LNCaP clone FGC (cell line): Measurements from ENCODE around the gene SLAMF9.

ENCODE experiments used
- DNase-seq: peaks from one replicate; pipeline ENCODE4 v3.0.0-alpha.2; 2011; ENCODE audit warnings: low read depth
- H3K4me3 ChIP-seq: 2 replicates; pipeline ENCODE4 v1.5.1; 2011; ENCODE audit warnings: mild to moderate bottlenecking, low read depth, low read length, control low read depth
- TF ChIP-seq, protein P1 (sequence below): IDR thresholded peaks from 2 replicates; pipeline ENCODE4 v1.5.1; 2012; ENCODE audit warnings: mild to moderate bottlenecking; ENCODE audit not compliant: control insufficient read depth, insufficient read depth; ENCODE audit errors: extremely low read depth

SLAMF9 gene

DNA sequence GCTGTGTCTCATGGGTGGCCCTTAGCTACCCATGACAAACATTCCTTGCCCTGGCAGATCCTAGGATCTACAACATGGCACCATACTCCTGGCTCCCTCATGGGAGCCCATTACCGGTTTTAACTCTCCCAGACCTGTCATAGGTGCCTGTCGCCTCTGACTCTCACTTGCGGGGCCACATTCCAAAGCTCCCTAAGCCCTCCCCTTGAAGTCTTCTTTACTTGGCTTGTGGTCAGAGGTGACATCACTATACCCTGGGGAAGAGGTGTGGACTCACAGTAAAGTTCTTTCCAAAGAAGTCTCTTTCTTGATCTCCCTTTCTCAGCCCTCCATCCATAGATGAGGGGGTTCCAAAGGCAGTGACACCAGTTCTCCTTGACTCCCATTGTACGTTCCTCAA, 5.4 kb upstream of the SLAMF9 start:
- H3K4me3 ChIP-seq, result no peak overlapping the region
- no peak for DNase-seq
- TF ChIP-seq, protein P1, sequence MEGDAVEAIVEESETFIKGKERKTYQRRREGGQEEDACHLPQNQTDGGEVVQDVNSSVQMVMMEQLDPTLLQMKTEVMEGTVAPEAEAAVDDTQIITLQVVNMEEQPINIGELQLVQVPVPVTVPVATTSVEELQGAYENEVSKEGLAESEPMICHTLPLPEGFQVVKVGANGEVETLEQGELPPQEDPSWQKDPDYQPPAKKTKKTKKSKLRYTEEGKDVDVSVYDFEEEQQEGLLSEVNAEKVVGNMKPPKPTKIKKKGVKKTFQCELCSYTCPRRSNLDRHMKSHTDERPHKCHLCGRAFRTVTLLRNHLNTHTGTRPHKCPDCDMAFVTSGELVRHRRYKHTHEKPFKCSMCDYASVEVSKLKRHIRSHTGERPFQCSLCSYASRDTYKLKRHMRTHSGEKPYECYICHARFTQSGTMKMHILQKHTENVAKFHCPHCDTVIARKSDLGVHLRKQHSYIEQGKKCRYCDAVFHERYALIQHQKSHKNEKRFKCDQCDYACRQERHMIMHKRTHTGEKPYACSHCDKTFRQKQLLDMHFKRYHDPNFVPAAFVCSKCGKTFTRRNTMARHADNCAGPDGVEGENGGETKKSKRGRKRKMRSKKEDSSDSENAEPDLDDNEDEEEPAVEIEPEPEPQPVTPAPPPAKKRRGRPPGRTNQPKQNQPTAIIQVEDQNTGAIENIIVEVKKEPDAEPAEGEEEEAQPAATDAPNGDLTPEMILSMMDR, result no peak

DNA sequence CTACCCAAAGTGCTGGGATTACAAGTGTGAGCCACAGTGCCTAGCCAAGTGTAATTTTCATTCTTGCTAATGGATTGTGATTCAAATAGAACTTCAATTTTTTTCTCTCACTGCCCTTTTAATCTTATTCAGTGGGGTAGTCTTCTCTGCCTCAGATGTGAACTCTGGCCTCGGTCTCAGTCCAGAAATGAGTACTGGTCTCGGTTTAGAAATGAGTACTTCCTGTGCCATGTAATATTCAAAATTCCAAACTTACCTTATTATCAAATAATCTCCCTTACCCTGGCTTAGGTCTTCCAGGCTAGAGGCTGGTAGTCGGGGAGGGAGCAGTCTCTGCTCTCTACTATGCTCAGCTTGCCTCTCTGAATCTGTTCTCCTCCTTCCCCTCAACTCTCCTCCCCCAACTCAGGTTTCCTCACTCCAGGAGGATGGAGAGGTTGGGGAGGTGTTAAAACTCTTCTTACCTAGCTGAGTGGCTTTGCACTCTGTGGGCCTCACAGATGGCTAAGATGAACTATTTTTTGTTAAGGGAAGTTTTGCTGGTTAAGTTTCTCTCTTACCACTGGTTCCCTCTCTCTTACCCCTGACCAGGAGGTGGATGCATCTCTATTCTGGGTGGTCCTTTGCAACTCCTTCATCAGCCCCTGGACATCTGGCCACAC, 4.8 kb upstream of the SLAMF9 start:
- DNase-seq, result no peak
- TF ChIP-seq, protein P1, result no peak
- H3K4me3 ChIP-seq, result no peak overlapping the region

DNA sequence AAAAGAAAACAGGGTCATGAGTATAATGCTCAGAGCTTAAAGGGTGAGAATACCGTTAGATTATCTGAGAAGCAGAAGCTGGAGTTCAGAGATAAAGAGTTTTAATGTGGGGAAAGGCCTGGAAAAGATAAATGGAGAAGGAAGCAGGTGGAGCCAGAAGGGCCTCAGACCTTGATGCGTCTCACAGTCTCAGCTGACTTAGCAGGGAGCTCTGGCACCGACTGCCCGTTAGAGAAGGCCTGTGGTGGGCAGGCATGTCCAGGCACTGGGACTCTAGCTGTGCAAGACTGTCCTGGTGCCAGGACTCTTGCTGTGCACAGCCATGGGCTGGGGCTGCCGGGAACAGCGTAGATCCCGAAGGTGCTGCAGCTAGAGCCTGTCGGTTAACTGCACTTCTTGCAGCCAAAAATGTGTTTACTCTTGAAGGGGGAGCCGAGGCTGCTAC, 3.8 kb upstream of the SLAMF9 start:
- TF ChIP-seq, protein P1, result no peak
- H3K4me3 ChIP-seq, result no peak overlapping the region
- DNase-seq, result no peak

DNA sequence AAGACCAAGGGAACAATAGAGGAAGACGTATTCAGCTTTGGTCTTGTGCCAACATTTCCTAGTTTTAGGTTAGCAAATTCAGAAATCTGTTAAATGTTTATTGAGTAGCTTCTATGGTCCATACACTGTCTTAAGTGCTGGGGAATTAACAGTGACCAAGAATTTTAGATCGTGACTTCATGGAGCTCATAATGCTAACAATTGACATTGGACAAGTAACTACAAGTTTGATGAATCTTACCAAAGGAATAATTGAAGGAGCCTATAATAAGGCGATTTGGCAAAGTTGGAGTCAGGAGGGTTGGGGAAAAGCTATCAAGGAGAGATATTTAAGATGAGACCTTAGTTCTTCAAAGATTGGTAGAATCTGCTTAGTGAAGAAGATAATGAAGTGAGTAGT, 1.4 kb upstream of the SLAMF9 start:
- TF ChIP-seq, protein P1, result no peak
- DNase-seq, result no peak
- no peak overlapping the region for H3K4me3 ChIP-seq

DNA sequence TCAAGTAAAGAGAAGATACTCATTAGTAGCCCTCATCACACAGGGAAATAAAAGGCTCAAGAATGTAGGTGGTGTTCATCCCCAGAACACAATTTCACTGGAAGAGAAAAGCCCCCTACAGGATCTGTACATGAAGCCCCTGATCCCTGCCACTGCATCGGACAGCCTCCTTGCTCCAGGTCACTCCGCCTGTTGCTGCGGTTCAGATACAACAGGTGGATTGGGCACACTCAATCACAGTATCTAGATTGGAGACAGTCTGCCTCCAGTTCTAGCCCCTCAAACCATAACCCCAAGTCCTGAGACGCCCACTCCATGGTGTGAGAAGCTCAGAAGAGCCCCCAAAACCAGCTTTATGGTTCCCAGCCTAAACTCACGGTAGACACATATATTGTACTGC, 1.1 kb downstream of the SLAMF9 start:
- TF ChIP-seq, protein P1, result no peak
- DNase-seq, result no peak
- H3K4me3 ChIP-seq, result no peak overlapping the region

DNA sequence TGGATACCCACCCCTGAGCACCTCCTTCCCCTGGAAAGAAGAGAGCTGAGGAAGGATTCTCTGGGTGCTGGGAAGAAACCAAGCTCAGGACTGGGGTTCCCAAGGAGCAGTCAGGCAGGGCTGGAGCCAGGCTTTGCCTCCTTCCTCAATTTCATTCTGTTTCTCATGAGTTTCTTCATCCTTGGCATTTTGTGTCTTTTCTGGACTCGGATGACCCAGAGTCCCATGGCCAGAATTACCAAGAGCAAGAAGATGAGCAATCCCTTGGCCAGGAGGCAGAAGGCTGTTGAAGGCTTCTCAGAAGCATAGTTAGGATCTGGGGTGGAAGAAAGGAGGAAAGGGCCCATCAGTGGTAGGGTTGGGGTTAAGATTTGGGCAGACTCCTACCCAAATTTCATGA, 2.5 kb downstream of the SLAMF9 start:
- no peak overlapping the region for H3K4me3 ChIP-seq
- no peak for DNase-seq
- TF ChIP-seq, protein P1, result no peak

DNA sequence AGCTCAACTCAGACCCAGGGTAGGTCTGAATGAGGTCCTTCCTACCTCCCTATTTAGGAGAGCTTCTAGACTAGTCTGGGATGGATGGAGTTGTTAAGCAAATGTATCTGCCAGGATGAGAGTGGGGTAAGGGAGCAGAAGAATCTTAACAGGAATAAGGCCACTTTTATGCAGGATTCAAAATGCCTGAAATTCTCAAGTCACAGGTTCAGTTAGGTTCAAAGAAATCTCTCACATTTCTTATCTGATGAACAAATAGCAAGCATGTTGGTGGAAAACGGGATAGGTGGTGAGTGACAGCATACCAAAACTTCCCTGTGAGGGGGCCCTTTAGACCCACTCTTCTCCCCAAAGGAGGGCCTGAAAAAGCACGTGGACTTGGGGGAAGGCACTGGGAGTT, 3.0 kb downstream of the SLAMF9 start:
- H3K4me3 ChIP-seq, result no peak overlapping the region
- no peak for DNase-seq
- TF ChIP-seq, protein P1, result no peak
